OCI-M2 (cell line): ENCODE measurements around the gene CYTIP.
"Not testable (repeated sequence)": the region's sequence is repeated elsewhere in the genome, so short reads cannot be mapped to it uniquely, and the experiment has no call there.

Source experiments
- DNase-seq: peaks from one replicate; lab custom pipeline; 2025; ENCODE audit not compliant: unreplicated experiment; lab: John Stamatoyannopoulos, UW

CYTIP gene

GRCh38 chr2:157427003-157427921, 16.6 kb downstream of the CYTIP start:
- DNase-seq: no peak

GRCh38 chr2:157426477-157426994, 17.4 kb downstream of the CYTIP start:
- DNase-seq: no peak

- no peak for DNase-seq
Measured at GRCh38 chr2:157424374-157424773, 19.5 kb downstream of the CYTIP start.

DNA sequence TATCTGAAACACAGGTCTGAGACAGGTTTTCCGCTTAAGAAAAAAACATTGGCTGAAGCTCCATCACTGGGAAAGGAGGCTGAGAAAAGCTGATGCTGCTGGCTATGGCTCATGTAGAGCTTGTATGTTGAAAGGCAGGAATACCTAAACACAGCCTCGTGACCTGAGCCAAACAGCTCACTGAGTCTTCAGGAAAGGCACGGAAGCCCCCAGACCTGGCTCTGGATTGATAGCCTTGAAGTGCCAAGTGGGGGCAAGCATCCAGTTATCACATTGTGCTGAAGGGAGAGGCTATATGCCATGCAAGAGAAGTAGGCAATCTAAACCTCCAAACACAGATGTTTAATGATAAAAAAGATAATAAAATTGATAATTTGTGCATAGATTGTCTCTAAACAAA, 21.9 kb downstream of the CYTIP start:
- no peak for DNase-seq

DNA sequence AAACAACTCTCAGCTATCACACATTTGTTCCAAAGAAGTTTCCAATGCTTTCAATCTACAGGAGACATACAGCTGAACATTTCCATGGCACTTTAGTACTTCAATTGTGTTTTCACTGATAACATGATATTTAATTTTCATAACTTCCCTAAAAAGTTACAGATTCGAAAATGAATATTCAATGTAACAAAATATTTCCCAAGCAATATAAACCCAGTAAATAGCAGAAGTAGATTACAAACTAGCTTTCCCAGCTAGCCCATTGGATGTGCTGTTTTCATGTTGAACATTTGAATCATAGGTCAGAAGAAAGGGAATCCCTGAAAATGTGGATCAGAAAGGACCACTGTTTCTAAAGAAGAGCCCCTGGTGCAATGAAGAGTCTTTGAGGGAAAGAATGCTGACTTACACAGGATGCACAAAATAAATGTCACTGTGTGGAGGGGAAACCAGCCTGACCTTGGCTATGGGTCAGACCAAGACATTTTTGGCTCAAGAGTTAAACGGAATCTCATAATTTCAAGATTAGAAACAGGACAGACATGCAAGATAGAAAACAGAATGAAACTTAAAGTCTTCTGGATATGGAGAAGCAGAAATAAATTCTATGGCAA, 22.5 kb downstream of the CYTIP start:
- DNase-seq: no peak

DNA sequence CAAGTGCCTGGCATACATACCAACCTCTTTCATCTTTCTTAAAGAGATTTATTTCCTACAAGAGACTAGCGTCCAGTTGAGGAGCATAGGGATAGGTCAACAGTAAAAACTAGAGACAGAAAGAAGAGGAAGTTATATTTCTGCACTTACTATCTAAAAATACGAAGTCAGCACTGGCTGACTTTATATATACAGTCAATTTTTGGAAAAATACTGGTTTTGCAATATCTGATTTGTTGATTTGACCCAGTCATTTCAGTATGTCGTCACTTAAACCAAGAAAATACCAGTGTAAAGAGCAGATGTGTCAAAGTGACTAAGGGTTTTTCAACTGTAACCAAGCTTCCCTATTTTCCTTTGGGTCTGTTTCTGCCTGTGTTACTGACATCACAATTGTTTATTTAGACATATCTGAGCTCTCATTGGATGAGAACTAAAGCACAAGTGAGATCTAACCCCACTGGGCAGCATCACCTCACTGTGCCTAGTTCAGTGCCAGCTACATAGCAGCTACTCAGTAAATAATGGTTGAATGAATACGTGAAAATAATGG, 23.0 kb downstream of the CYTIP start:
- DNase-seq: no peak

- DNase-seq: no peak
Measured at GRCh38 chr2:157419031-157419575, 24.8 kb downstream of the CYTIP start.

DNA sequence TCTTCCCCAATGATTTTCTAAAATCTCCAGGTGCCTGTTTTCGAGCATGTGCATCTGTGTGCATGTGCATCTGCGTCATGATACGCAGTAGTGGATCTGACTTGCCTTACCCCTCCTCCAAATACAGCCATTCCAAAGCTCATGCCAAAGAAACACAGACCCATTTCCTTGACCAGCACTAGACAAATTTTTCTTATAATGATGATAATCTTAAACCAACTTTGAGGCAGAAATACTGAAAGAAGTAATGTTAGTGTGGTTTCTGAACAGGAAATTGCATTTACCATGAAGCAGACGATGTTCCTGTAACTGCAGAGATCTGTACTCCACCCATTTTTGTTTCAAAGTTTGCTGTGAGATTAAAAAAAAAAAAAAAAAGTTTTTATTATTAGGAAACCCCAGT, 25.6 kb downstream of the CYTIP start:
- no peak for DNase-seq

GRCh38 chr2:157415591-157416101, 28.2 kb downstream of the CYTIP start:
- no peak for DNase-seq

- no peak for DNase-seq
Measured at GRCh38 chr2:157414050-157414449, 29.8 kb downstream of the CYTIP start.

DNA sequence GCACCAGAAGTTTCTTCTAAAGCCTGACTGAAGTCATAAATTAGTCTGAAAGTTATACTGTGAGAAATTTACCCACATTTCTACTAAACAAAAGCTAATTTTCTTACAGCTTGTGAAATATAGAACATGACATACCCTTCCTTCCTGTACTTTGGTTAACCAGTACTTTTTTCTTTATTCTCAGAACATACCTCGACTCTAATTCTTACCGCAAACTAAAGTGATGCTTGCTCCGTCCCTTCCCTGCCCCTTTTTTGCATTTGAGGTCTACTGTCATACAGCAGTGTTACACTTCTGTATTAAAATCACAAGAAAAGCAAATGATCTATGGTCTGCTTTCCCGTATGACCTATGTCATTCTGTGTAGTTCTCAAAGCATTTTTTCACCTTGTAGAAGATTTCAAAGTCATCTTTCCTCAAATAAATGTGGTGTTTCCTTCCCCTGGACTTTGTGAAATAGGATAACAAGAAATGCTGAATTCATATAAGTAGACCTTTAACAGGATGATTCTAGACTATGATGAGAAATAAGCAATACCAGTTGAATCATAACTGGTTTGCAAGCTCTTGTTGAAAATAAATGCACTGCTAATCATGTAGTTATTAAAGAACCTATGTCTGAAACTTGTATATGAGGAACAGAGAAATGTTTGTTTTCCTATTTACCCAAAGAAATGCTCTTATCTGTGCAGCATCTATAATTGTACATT, 30.4 kb downstream of the CYTIP start:
- no peak for DNase-seq

GRCh38 chr2:157411624-157412336, 32.1 kb downstream of the CYTIP start:
- DNase-seq: no peak

DNA sequence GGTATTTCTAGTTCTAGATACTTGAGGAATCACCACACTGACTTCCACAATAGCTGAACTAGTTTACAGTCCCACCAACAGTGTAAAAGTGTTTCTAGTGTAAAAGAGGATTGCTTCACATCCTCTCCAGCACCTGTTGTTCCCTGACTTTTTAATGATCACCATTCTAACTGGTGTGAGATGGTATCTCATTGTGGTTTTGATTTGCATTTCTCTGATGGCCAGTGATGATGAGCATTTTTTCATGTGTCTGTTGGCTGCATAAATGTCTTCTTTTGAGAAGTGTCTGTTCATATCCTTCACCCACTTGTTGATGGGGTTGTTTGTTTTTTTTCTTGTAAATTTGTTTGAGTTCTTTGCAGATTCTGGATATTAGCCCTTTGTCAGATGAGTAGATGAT, 38.5 kb downstream of the CYTIP start:
- not testable (repeated sequence) for DNase-seq

DNA sequence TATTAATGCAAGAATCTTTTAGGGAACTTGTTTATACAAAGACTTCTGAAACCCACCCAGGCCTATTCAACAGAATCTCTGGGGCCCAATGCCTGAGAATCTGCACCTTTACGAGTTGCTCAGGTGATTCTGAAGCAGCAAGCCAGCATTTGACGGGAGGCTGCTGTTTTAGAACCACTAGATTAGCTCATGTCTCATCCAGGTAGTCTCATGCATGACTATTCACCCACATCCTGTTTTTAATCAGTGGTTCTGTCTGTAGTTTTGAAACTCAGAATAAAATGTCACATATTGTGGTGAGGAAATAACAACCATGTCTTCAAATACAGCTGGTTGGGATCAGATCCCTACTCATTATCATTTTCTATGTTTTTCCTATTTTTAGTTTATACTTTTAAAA, 39.5 kb downstream of the CYTIP start:
- DNase-seq: no peak

DNA sequence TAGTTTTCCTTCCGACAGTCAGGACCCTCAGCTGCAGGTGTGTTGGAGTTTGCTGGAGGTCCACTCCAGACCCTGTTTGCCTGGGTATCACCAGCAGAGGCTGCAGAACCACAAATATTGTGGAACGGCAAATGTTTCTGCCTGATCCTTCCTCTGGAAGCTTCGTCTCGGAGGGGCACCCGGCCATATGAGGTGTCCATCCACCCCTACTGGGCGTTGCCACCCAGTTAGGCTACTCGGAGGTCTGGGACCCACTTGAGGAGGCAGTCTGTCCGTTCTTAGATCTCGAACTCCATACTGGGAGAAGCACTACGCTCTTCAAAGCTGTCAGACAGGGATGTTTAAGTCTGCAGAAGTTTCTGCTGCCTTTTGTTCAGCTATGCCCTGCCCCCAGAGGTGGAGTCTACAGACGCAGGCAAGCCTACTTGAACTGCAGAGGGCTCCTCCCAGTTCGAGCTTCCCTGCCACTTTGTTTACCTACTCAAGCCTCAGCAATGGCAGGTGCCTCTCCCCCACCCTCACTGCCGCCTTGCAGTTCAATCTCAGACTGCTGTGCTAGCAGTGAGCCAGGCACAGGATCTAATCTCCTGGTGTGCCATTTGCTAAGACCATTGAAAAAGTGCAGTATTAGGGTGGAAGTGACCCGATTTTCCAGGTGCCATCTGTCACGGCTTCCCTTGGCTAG, 40.9 kb downstream of the CYTIP start:
- DNase-seq: not testable (repeated sequence)

DNA sequence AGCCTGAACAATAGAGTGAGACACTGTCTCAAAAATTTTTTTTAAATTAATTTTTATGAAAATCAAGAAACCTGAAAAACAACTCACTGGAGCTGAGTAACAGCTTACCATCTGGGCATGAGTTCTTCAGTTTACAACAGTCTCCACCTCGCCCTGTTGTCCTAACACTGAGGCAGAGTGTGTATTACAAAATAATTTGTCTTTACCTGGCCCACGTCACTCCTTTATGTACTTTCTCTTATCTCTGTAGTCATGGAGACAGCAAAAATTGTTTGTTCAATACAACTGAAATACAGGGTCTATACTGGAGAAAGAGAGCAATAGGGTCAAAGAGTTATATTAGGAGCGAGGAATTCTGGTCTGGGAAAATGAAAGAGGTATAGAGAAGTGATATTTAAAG, 48.1 kb downstream of the CYTIP start:
- no peak for DNase-seq

DNA sequence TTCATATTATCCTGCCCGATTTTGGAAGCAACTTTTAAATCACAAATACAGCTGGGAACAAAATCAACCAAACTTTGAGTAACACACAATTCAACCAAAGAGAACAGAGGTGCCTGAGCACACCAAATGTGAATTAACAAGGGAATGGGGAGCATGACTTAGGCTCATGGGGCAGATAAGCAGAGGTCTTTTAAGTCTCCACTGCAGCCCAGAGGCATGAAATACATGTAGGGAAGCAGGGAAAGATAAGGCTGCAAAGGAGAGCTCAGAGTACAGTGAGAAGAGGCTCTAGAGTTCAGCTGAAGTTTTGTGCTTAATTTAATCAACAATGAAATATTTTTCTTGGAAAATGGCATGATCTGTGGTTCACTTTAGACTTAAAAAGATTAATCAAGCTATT, 49.0 kb downstream of the CYTIP start:
- DNase-seq: no peak

GRCh38 chr2:157393348-157393747, 50.5 kb downstream of the CYTIP start:
- DNase-seq: no peak

GRCh38 chr2:157388827-157389226, 55.1 kb downstream of the CYTIP start:
- DNase-seq: no peak

DNA sequence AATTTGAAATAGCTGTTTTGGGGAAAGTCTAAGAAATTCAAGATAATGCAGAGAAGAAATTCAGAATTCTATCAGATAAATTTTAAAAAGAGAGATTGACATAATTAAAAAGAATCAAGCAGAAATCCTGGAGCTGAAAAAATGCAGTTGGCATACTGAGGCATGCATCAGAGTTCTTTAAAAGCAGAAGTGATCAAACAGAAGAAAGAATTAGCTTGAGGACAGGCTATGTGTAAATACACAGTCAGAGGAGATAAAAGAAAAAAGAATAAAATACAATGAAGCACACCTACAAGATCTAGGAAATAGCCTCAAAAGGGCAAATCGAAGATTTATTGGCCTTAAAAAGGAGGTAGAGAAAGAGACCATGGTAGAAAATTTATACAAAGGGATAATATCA, 57.1 kb downstream of the CYTIP start:
- DNase-seq: no peak
